ENCODE results near the gene PTPRU. TPM values are rescaled to one million over a fixed set of nuclear protein-coding genes. Genes with fewer than 3 reads are reported as not detected.
A peak's percentile ranks its signal among the peaks of the same experiment; 100 is the strongest.

Gene PTPRU
- total and polyA plus RNA-seq, 5 experiments from 2014 or later = 0.54 TPM; not detected in 4

GRCh38 chr1:29346576-29346975 lies 110.3 kb downstream of the PTPRU start:
- POLR2A ChIA-PET = no interaction called here
- ATAC-seq (no peak), DNase-seq (no peak)
- Mint-ChIP-seq H3K9me3 (no peaks in the 10 kb centered on the region), H3K36me3 (peaks cover 0 to 4% (median 0%) of the 10 kb centered on the region in 3 donors), H3K4me3 (no peak overlapping the region), H3K27ac (no peak overlapping the region), H3K27me3 (peaks cover 11 to 56% (median 45%) of the 10 kb centered on the region in 5 donors), H3K4me1 (peaks cover 0 to 2% (median 0%) of the 10 kb centered on the region in 4 donors)

- no peak overlapping the region for H3K27ac Mint-ChIP-seq
- no peaks in the 10 kb centered on the region for H3K9me3 Mint-ChIP-seq
- no peaks in the 10 kb centered on the region for H3K36me3 Mint-ChIP-seq
- ATAC-seq (no peak), DNase-seq (no peak)
- H3K4me3 Mint-ChIP-seq = no peak overlapping the region
- peaks cover 8 to 55% (median 28%) of the 10 kb centered on the region in 5 donors for H3K27me3 Mint-ChIP-seq
- POLR2A ChIA-PET = no interaction called here
- H3K4me1 Mint-ChIP-seq = peaks cover 0 to 3% (median 0%) of the 10 kb centered on the region in 4 donors
Observed at GRCh38 chr1:29349871-29350491, 113.7 kb downstream of the PTPRU start.

- POLR2A ChIA-PET = no interaction called here
- Mint-ChIP-seq H3K27ac (no peak overlapping the region), H3K36me3 (no peaks in the 10 kb centered on the region), H3K9me3 (no peaks in the 10 kb centered on the region), H3K4me1 (peaks cover 0 to 3% (median 0%) of the 10 kb centered on the region in 4 donors), H3K27me3 (peaks cover 9 to 54% (median 28%) of the 10 kb centered on the region in 5 donors), H3K4me3 (no peak overlapping the region)
- DNase-seq (no peak), ATAC-seq (no peak)
Observed at GRCh38 chr1:29352719-29353420, 116.5 kb downstream of the PTPRU start.

- H3K4me3 Mint-ChIP-seq = no peak overlapping the region
- no peak for DNase-seq
- POLR2A ChIA-PET = no interaction called here
- H3K36me3 Mint-ChIP-seq = no peaks in the 10 kb centered on the region
- no peaks in the 10 kb centered on the region for H3K9me3 Mint-ChIP-seq
- no peak overlapping the region for H3K27ac Mint-ChIP-seq
- H3K4me1 Mint-ChIP-seq = peaks cover 0 to 3% (median 0%) of the 10 kb centered on the region in 4 donors
- no peak for ATAC-seq
- H3K27me3 Mint-ChIP-seq = peaks cover 9 to 51% (median 30%) of the 10 kb centered on the region in 5 donors
Observed at GRCh38 chr1:29354511-29355098, 118.3 kb downstream of the PTPRU start.

GRCh38 chr1:29355375-29355774 lies 119.1 kb downstream of the PTPRU start:
- Mint-ChIP-seq H3K27ac (no peak overlapping the region), H3K4me1 (peaks cover 0 to 3% (median 0%) of the 10 kb centered on the region in 4 donors), H3K9me3 (no peaks in the 10 kb centered on the region), H3K36me3 (no peaks in the 10 kb centered on the region), H3K27me3 (peaks cover 9 to 54% (median 29%) of the 10 kb centered on the region in 5 donors), H3K4me3 (no peak overlapping the region)
- POLR2A ChIA-PET = no interaction called here
- ATAC-seq (no peak), DNase-seq (no peak)

GRCh38 chr1:29356663-29357062 lies 120.3 kb downstream of the PTPRU start:
- Mint-ChIP-seq H3K27ac (no peak overlapping the region), H3K4me3 (no peak overlapping the region), H3K9me3 (no peaks in the 10 kb centered on the region), H3K27me3 (peaks cover 14 to 54% (median 29%) of the 10 kb centered on the region in 5 donors), H3K4me1 (peaks cover 0 to 2% (median 0%) of the 10 kb centered on the region in 4 donors), H3K36me3 (no peaks in the 10 kb centered on the region)
- ATAC-seq (no peak), DNase-seq (no peak)
- POLR2A ChIA-PET = no interaction called here

GRCh38 chr1:29357452-29357851 lies 121.1 kb downstream of the PTPRU start:
- H3K27me3 Mint-ChIP-seq = peaks cover 14 to 49% (median 29%) of the 10 kb centered on the region in 5 donors
- H3K9me3 Mint-ChIP-seq = no peaks in the 10 kb centered on the region
- no peak for ATAC-seq
- H3K36me3 Mint-ChIP-seq = no peaks in the 10 kb centered on the region
- DNase-seq = no peak
- H3K27ac Mint-ChIP-seq = peak overlapping the region in 1 of 10 donors; percentile 1
- peaks cover 0 to 2% (median 0%) of the 10 kb centered on the region in 4 donors for H3K4me1 Mint-ChIP-seq
- POLR2A ChIA-PET = no interaction called here
- H3K4me3 Mint-ChIP-seq = no peak overlapping the region

GRCh38 chr1:29358183-29358582 lies 121.9 kb downstream of the PTPRU start:
- Mint-ChIP-seq H3K4me3 (no peak overlapping the region), H3K4me1 (peaks cover 0 to 2% (median 0%) of the 10 kb centered on the region in 4 donors), H3K27me3 (peaks cover 14 to 42% (median 29%) of the 10 kb centered on the region in 5 donors), H3K27ac (no peak overlapping the region), H3K36me3 (no peaks in the 10 kb centered on the region), H3K9me3 (no peaks in the 10 kb centered on the region)
- no peak for DNase-seq
- POLR2A ChIA-PET = no interaction called here
- ATAC-seq = no peak

- POLR2A ChIA-PET = interaction anchor here (0.6 kb wide), 1 partner anchor 326 kb away, joined by 3 read pairs; no protein-coding TSS in a partner anchor
- H3K27ac Mint-ChIP-seq = no peak overlapping the region
- H3K36me3 Mint-ChIP-seq = no peaks in the 10 kb centered on the region
Observed at GRCh38 chr1:29360768-29361167, 124.4 kb downstream of the PTPRU start.

GRCh38 chr1:29361686-29362085 lies 125.4 kb downstream of the PTPRU start:
- Mint-ChIP-seq H3K4me3 (no peak overlapping the region), H3K27ac (peak overlapping the region in 1 of 10 donors; percentile 9), H3K9me3 (peaks cover 0 to 2% (median 0%) of the 10 kb centered on the region in 9 donors)

More at GRCh38 chr1:29360768-29361167, 124.4 kb downstream of the PTPRU start:
- Mint-ChIP-seq H3K9me3 (no peaks in the 10 kb centered on the region), H3K4me3 (no peak overlapping the region), H3K27me3 (peaks cover 13 to 47% (median 26%) of the 10 kb centered on the region in 5 donors), H3K4me1 (peaks cover 0 to 7% (median 0%) of the 10 kb centered on the region in 4 donors)
- ATAC-seq = no peak
- no peak for DNase-seq

GRCh38 chr1:29362116-29362515 lies 125.8 kb downstream of the PTPRU start:
- no peak overlapping the region for H3K27ac Mint-ChIP-seq
- POLR2A ChIA-PET = no interaction called here
- DNase-seq (no peak), ATAC-seq (no peak)
- H3K27me3 Mint-ChIP-seq = peaks cover 7 to 42% (median 23%) of the 10 kb centered on the region in 5 donors
- H3K4me3 Mint-ChIP-seq = no peak overlapping the region
- H3K4me1 Mint-ChIP-seq = peaks cover 0 to 6% (median 0%) of the 10 kb centered on the region in 4 donors
- H3K9me3 Mint-ChIP-seq = peaks cover 0 to 2% (median 0%) of the 10 kb centered on the region in 9 donors
- H3K36me3 Mint-ChIP-seq = no peaks in the 10 kb centered on the region

More at GRCh38 chr1:29361686-29362085, 125.4 kb downstream of the PTPRU start:
- H3K36me3 Mint-ChIP-seq = no peaks in the 10 kb centered on the region
- H3K4me1 Mint-ChIP-seq = peaks cover 0 to 7% (median 0%) of the 10 kb centered on the region in 4 donors
- POLR2A ChIA-PET = no interaction called here
- DNase-seq (no peak), ATAC-seq (no peak)
- H3K27me3 Mint-ChIP-seq = peaks cover 7 to 43% (median 23%) of the 10 kb centered on the region in 5 donors

GRCh38 chr1:29362764-29363163 lies 126.4 kb downstream of the PTPRU start:
- Mint-ChIP-seq H3K4me1 (peaks cover 0 to 5% (median 0%) of the 10 kb centered on the region in 4 donors), H3K4me3 (no peak overlapping the region), H3K27ac (no peak overlapping the region), H3K27me3 (peaks cover 7 to 41% (median 25%) of the 10 kb centered on the region in 5 donors), H3K36me3 (no peaks in the 10 kb centered on the region), H3K9me3 (peaks cover 0 to 2% (median 0%) of the 10 kb centered on the region in 9 donors)
- POLR2A ChIA-PET = no interaction called here
- no peak for DNase-seq
- no peak for ATAC-seq

GRCh38 chr1:29363536-29363935 lies 127.2 kb downstream of the PTPRU start:
- POLR2A ChIA-PET = no interaction called here
- Mint-ChIP-seq H3K4me3 (no peak overlapping the region), H3K36me3 (peaks cover 0 to 5% (median 0%) of the 10 kb centered on the region in 3 donors), H3K27me3 (peaks cover 7 to 45% (median 32%) of the 10 kb centered on the region in 5 donors), H3K4me1 (peaks cover 0 to 5% (median 0%) of the 10 kb centered on the region in 4 donors), H3K27ac (no peak overlapping the region), H3K9me3 (peaks cover 0 to 2% (median 0%) of the 10 kb centered on the region in 9 donors)
- no peak for ATAC-seq
- no peak for DNase-seq

All from naive thymus-derived CD8-positive, alpha-beta T cell (primary cell).